Hindlimb muscle (tissue), 1 donor: ENCODE data around the gene VDAC1. TPM values are rescaled to one million over a fixed set of nuclear protein-coding genes. Genes with fewer than 3 reads are reported as not detected.

Source experiments
- DNase-seq: peaks from one replicate; pipeline ENCODE4 v3.0.0-alpha.2; 2013
- polyA plus RNA-seq: library from polyadenylated mRNA; unstranded; fragments of 120-200 nt; gene quantifications from one replicate; pipeline ENCODE4 v1.2.1, GENCODE V29; 2013; ENCODE audit not compliant: insufficient read length

VDAC1 gene
- polyA plus RNA-seq, 1 donor: 208 TPM

DNA sequence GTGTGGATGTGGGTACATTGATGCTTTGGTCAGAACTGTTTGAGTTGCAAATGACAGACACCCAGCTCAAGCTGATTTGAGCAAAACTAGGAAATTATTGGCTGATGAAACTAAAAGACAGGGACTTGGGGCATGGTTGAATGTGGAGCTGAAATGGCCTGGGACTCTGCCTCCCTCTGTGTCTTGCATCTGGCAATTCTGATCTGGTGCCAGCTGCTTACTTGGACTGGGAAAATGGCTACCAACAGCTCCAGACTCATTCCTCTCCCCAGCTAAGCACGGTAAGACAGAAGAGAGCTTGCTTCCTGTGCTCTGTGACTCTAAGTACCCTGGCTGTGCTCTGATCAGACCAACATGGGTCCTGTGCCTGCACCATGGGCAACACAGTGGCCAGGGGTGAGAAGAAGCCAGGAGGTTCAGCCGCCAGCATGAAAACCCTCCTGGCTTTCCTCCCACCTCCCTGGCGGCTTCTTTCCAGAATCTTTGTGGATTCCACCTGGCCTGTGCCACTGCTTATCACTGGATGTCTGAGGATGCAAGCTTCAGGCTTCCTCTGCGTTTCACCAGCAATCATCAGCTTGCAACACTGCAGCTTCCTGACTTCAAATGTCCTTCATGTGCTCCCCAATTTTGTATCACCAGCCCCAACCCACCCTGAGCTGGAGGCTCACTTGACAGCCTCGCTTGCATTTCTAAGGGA, 80.4 kb downstream of the VDAC1 start:
- no peak for DNase-seq

DNA sequence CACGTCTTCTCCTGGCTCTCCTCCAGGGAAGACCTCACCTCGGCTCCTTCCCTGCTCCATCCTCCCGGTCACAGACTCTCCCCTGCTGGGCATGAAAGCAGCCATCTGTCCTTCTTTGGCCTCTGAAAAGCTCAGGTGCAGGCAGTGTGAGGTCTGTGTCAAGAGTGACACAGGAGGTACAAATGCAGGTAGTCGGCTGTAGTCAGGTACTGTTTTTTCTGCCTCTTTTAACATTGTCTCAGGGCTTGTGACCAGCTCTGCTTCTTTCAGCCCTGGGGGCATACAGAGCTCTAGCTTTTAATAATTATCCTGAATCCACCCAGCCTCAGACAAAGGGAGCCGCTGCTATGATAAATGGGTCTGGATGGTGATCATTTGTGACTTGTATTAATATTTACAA, 82.8 kb downstream of the VDAC1 start:
- DNase-seq: no peak

Other genes with a start within 250 kb of the VDAC1 start
- gene C5orf15, start 36.4 kb downstream of the VDAC1 start, polyA plus RNA-seq: 56.7 TPM
- 2.3 TPM for gene TCF7, start 109.7 kb upstream of the VDAC1 start, polyA plus RNA-seq
- 332 TPM for gene SKP1, start 172.0 kb upstream of the VDAC1 start, polyA plus RNA-seq
- gene PPP2CA, start 221.1 kb upstream of the VDAC1 start, polyA plus RNA-seq: 111 TPM